Esophagus muscularis mucosa (tissue), 3 donors: Measurements from ENCODE around the gene UPF1.

Experiments
- CTCF ChIP-seq, 3 experiments: fragments of 200-600 bp in 2 of 3; fragments of 450-650 bp in 1 of 3; sonication (generic) in 2 of 3; IDR thresholded peaks; one replicate each; pipeline ENCODE4 v1.5.1; 2017 to 2019; ENCODE audit warnings: antibody characterized with exemption in 3 of 3, mild to moderate bottlenecking in 2 of 3, moderate library complexity in 1 of 3
- POLR2AphosphoS5 ChIP-seq, 2 donors: sonication (generic); formaldehyde crosslinking; IDR thresholded peaks; one replicate each; pipeline ENCODE4 v1.6.1; 2017; ENCODE audit warnings: antibody characterized with exemption in 2 of 2

GRCh38 chr19:18865106-18865972 lies 33.6 kb downstream of the UPF1 start:
- TF ChIP-seq POLR2AphosphoS5 (IDR thresholded peaks at IDR 0.05) (no peak), CTCF (IDR thresholded peaks at IDR 0.05) (no peak)
